BLaER1 treated with 17β-estradiol and CSF1 and Interleukin-3, amounts not matched to agents 10 nM and 100 nM (cell line): ENCODE measurements around the gene RERE.

Experiments used
- H3K27ac ChIP-seq, 11 experiments: shearing (Covaris generic); formaldehyde crosslinking; 2 replicates each; pipeline ENCODE4 v1.8.1; 2022
- H3K27me3 ChIP-seq, 11 experiments: shearing (Covaris generic); formaldehyde crosslinking; 2 replicates each; pipeline ENCODE4 v1.8.1; 2022
- H3K36me3 ChIP-seq, 11 experiments: shearing (Covaris generic); formaldehyde crosslinking; 2 replicates each; pipeline ENCODE4 v1.8.1; 2022
- H3K4me1 ChIP-seq, 10 experiments: shearing (Covaris generic); formaldehyde crosslinking; 2 replicates each; pipeline ENCODE4 v1.8.1; 2022
- H3K4me2 ChIP-seq, 11 experiments: shearing (Covaris generic); formaldehyde crosslinking; 2 replicates each; pipeline ENCODE4 v1.8.1; 2022
- H3K4me3 ChIP-seq, 10 experiments: shearing (Covaris generic); formaldehyde crosslinking; 2 replicates each; pipeline ENCODE4 v1.8.1; 2022
- H3K9ac ChIP-seq, 11 experiments: shearing (Covaris generic); formaldehyde crosslinking; 2 replicates each; pipeline ENCODE4 v1.8.1; 2022
- H3K9me3 ChIP-seq, 11 experiments: shearing (Covaris generic); formaldehyde crosslinking; replicated peaks in 1 of 11; 2 replicates each; pipeline ENCODE4 v1.8.1; 2022
- H4K20me1 ChIP-seq, 11 experiments: shearing (Covaris generic); formaldehyde crosslinking; 2 replicates each; pipeline ENCODE4 v1.8.1; 2022
- Cebpa-rat ChIP-seq, 11 experiments: shearing (Covaris generic); IDR thresholded peaks; 2 replicates each; pipeline ENCODE4 v1.8.1; 2022

Gene RERE

DNA sequence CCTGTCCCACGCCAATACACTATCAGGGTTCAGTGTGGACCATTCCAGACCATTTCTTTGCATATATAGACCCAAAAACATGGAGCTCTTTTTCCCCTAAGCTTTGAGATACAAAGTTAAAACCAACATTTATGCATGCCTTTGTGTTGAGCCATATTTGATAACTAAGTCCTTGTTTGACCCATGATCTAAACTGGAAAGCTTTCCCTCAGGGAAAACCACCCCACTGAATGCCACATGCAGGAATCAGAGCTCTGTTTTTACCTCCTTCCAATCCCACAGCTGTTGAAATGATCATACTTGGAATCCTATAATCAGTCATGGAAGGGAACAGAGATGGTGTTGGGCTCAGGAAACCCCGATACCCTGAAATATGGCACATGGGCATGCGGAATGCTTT, 514.3 kb downstream of the RERE start:
- Histone ChIP-seq H3K9ac (no peak overlapping the region), H3K9me3 (no peaks in the 10 kb centered on the region), H3K27ac (no peak overlapping the region), H3K36me3 (no peaks in the 10 kb centered on the region), H3K4me2 (no peak overlapping the region), H3K27me3 (no peaks in the 10 kb centered on the region), H3K4me1 (peaks cover 0 to 18% (median 0%) of the 10 kb centered on the region in 10 experiments; a peak in 2 of 20 replicates), H4K20me1 (no peaks in the 10 kb centered on the region; a peak in 1 of 22 replicates), H3K4me3 (no peak overlapping the region)
- no peak for TF ChIP-seq Cebpa-rat (IDR thresholded peaks at IDR 0.05)
